Astrocyte of the spinal cord (primary cell): ENCODE measurements around the gene MEGF8.

Experiments used
- DNase-seq: peaks from one replicate; pipeline ENCODE4 v3.0.0; 2011; ENCODE audit warnings: low read depth, low spot score
- H3K4me3 ChIP-seq: 2 replicates; pipeline ENCODE4 v1.5.1; 2011; ENCODE audit warnings: low read depth, mild to moderate bottlenecking, low read length, moderate library complexity
- in situ Hi-C: cut with HindIII; loops from 2 replicates; pipeline ENCODE4 v1.10.0; 2017; ENCODE audit warnings: low sequenced_read_pairs
- TF ChIP-seq, protein P1 (sequence below): IDR thresholded peaks from 2 replicates; pipeline ENCODE4 v1.5.1; 2012; ENCODE audit warnings: low read depth, mild to moderate bottlenecking, low read length, inconsistent platforms

Gene MEGF8

DNA sequence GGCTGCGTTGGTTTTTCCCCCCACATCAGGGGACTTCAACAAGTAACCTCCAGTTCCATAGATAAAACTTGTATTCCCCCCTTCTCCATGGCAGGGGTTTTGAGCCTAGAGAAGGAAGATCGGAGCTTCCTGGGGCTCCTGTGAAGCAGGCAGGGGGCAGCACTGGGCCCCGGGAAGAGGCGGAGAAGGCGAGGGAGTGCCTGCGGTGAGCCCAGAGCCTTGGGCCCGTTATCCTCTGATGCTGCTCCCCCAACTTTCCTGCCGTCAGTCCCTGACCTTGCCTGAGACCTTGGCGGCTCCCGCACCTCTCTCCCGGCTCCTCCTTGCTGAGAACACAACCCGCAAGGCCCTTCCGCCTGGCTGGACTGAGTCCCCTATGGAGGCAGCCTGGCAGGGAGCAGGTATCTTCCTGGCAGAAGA, 99.3 kb downstream of the MEGF8 start:
- TF ChIP-seq, protein P1, sequence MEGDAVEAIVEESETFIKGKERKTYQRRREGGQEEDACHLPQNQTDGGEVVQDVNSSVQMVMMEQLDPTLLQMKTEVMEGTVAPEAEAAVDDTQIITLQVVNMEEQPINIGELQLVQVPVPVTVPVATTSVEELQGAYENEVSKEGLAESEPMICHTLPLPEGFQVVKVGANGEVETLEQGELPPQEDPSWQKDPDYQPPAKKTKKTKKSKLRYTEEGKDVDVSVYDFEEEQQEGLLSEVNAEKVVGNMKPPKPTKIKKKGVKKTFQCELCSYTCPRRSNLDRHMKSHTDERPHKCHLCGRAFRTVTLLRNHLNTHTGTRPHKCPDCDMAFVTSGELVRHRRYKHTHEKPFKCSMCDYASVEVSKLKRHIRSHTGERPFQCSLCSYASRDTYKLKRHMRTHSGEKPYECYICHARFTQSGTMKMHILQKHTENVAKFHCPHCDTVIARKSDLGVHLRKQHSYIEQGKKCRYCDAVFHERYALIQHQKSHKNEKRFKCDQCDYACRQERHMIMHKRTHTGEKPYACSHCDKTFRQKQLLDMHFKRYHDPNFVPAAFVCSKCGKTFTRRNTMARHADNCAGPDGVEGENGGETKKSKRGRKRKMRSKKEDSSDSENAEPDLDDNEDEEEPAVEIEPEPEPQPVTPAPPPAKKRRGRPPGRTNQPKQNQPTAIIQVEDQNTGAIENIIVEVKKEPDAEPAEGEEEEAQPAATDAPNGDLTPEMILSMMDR = no peak
- no peak overlapping the region for H3K4me3 ChIP-seq
- in situ Hi-C loops = no loop called here
- no peak for DNase-seq

GRCh38 chr19:42426643-42427042, 101.2 kb downstream of the MEGF8 start:
- DNase-seq = no peak
- in situ Hi-C loops = no loop called here
- H3K4me3 ChIP-seq = no peak overlapping the region
- TF ChIP-seq, protein P1 = no peak

GRCh38 chr19:42427313-42427712, 101.9 kb downstream of the MEGF8 start, which contains the start of gene LIPE:
Gene LIPE, minus strand, starts transcription at chr19:42427388. Its CDS starts 239 bp downstream, at chr19:42427149.
- DNase-seq = no peak
- TF ChIP-seq, protein P1 = no peak
- in situ Hi-C loops = no loop called here
- no peak within 1 kb of the TSS for H3K4me3 ChIP-seq
